CD4-positive, alpha-beta T cell treated with Interleukin-4 for 4 hours (primary cell): Measurements from ENCODE around the gene TSHB.

ENCODE experiments used
- DNase-seq: peaks from one replicate; pipeline ENCODE4 v3.0.0-alpha.2; 2020

TSHB gene

GRCh38 chr1:115062542-115063004 is 32.9 kb downstream of the TSHB start:
- DNase-seq, result peak; percentile 98

GRCh38 chr1:115063228-115063901 is 33.7 kb downstream of the TSHB start:
- DNase-seq, result peak; percentile 91

DNA sequence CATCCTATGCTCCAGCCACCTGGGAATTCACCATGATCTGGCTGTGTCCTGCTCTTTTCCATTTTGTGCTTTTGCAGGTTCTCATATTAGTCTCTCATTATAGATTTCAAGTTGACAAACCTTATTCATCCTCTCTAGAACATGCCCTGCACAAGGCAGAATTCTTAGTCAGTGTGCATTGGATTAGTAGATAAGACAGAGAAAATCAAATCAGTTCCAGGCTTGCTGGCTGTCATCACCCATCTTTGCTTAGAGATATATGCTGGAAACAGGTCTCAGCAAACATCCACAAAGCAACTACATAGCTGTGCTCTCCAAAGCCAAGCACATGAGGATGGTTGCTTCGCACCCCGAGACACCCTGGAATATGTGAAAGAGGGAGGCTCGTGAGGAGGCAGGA is 34.8 kb downstream of the TSHB start:
- DNase-seq, result no peak

GRCh38 chr1:115065021-115065420 is 35.4 kb downstream of the TSHB start:
- DNase-seq, result no peak

DNA sequence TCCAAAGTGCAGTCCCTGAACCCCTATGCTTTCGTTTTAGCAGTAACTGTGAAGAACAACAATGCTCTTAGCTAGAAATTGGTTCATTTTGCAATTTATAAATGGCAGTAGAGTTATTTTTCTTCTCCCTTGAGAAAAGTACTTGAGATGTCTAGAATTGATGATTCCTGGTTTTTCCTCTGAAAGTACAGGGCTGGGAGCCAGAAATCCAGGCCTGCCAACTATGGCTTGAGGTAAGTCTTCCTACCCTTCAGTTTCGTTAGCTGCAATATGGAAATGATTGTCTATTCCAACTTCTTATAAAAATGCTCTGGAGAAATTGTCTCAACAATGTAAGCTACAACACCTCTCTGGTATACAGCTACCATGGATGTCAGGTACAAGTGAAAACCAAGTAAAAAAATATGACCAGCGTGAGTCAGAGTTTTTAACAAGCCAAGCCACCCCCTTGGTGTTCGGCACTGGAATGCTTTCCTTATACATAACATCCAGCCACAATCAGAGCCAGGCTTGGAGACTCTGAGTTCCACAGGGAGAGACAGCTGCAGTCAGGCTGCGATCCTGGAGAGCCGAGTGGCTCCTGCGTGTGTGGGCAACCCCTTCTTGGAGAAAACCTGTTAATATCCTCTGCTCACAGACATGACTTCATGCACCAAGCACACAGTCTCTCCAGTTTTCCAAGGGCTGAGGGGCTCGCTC is 37.7 kb downstream of the TSHB start:
- DNase-seq, result no peak

DNA sequence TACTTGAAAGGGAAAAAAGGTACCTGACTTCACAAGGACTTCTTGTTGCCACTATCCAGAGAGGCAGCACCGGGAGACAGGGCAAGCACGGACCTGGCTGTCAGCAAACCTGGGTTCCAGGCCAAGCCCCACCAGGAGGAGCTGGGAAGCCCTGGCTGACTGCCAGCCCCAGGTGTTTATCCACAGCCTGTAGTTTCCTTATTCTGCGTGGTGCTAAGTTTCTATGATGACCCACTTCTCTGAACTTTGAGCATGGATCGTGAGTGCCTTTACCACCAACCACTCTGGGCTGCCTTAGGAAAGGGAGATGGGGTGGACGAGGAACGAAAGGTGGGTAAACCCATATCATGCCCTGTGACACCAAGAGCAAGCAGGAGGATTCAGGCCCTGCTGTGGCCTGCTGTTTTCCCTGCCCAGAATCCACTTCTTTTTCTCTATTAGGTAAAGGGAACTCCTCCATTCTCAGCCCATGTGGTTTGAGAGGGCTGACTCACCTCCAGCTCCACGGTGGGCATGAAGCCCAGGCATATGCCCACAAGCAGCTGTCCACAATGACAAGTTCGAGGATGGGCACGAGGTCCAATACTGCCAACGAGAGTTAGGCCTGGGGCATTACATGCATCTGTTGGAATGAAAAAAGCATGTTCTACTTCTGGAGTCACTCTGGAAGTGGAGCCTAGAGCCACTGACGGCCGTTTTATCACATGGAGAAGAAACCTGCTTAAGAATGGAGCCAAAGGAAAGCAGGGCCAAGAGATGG is 39.4 kb downstream of the TSHB start:
- DNase-seq, result no peak

- no peak for DNase-seq
These were observed 40.2 kb downstream of the TSHB start for GRCh38 chr1:115069659-115070308.

DNA sequence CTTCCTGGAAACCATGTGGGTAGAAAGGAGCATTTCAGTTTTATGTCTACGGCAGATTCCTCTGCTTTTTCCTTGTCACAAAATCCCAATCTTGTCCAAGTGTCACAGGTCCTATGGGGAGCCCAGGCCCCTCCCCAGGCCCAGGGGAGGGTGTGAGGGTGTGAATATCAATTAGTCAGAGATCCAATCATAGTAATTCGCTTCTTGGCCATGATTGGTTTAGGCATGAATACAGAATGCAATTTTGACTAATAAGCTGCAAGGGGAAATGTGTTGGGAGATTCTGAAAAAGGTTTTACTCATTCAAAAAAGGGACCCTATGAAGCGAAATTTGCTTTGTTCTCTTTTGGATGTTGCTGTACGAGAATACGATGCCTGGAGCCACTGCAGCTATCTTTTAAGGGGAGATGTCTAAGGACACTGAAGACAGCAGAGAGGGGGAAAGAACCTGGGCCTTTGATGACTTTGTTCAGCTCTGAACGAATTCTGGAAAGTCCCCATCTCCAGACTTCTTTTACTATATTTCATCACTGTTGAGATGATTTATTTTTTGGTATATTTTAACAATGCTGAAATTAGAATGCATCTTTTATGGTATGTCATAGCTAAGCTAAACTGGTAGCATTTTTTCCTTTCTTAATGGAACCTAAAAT is 41.5 kb downstream of the TSHB start:
- DNase-seq, result no peak

DNA sequence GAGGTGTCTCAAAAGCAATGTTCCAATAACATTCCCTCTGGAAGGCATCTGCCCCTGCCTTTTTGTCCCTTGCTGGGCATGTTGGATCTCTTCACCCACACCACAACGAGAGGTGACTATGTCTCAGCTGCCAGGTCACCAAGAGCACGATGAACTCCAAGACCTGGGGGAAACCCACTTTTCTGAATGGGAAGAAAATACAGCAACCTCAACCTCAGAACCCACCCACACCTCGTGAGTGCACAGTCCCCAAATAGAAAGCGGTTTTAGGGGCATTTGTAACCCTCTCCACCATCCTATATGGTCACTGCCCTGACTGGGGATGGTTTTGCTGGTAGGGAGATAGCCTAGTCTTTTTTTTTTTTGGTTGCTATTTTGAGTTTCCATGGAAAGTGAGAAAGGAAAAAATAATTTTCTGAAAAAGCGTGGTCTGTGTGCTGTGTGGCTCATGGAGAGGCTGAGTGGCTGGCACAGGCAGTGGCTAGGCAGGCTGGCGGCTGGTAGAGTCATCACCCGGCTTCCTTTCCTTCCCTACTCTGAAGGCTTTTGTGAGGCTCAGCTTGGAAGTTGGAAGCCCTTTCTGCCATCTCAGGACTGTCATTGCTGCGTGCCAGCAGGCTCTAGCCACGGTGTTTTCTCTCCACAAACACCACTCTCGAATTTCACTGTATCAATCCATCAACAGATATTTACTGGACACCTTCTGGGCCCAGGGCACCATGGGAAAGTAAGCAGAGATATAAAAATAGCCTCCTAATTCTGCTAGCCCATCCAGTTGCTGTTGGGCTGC is 43.9 kb downstream of the TSHB start:
- DNase-seq, result no peak

GRCh38 chr1:115074839-115075534 is 45.4 kb downstream of the TSHB start:
- no peak for DNase-seq

DNA sequence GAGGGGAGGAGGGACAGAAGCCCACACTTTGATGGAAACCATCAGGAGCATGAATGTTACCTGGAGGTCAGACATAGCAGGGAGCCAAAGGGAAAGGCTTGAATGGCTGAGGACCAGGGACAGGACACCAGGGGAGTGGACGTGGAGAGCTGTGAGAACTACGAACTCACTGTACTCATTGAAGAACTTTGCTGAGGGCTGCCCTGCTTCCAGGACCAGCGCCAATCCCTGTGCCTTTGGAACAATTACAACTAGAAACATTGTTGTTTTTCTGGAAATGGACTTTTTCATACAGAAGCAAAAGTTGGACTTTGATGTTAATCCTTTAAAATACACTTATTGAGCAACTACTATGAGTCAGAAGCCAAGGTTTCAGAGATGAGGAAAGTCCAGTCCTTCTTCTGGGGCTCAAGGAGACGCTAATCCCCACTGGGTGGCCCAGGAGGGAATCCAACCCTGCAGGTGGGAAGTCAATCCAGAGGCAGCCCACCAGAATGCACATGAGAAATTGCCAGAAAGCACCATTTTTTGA is 46.8 kb downstream of the TSHB start:
- DNase-seq, result no peak

- no peak for DNase-seq
These were observed 47.8 kb downstream of the TSHB start for GRCh38 chr1:115077286-115077983.

DNA sequence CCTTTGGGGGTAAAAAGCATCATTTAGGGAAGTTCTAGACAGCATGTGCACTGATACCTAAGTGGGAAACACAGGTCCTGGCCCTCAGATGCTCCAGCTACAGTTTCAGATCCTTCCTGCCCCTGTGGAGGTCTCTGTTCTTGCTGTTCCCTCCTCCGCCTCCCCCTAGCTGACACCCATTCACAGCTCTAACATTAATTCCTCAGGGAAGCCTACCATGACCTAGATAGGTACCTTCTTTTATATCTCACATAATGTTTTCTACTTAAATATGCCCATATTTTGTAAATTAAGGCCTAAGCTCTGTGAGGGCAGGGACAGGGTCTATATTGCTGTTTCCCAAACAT is 48.3 kb downstream of the TSHB start:
- DNase-seq, result no peak

- no peak for DNase-seq
These were observed 49.1 kb downstream of the TSHB start for GRCh38 chr1:115078708-115079107.

DNA sequence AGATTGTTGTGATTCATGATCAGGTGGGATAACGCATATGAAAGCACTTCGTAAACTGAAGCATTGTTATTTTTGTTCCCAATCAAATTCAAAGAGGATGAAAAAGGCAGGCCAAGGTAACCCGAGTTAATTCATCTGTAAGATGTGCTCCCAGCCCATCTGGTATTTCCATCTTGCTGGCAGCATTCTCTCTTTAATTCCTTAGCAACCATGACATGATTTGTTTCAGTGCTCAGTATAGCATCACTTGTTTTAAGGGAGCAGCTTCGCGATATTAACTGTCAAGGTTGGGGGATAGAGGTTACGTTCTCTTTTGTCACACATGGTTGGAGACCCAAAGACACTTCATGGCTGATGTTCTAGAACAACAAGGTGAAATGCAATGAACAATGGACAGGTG is 53.3 kb downstream of the TSHB start:
- DNase-seq, result no peak
